ENCODE results near the gene UPK1A. TPM values are rescaled to one million over a fixed set of nuclear protein-coding genes. Genes with fewer than 3 reads are reported as not detected.
A peak's percentile ranks its signal among the peaks of the same experiment; 100 is the strongest.
"Not testable (repeated sequence)": the region's sequence is repeated elsewhere in the genome, so short reads cannot be mapped to it uniquely, and the experiment has no call there.

UPK1A gene
- total RNA-seq, 8 experiments from 2014 or later: 0.38 TPM; not detected in 7

DNA sequence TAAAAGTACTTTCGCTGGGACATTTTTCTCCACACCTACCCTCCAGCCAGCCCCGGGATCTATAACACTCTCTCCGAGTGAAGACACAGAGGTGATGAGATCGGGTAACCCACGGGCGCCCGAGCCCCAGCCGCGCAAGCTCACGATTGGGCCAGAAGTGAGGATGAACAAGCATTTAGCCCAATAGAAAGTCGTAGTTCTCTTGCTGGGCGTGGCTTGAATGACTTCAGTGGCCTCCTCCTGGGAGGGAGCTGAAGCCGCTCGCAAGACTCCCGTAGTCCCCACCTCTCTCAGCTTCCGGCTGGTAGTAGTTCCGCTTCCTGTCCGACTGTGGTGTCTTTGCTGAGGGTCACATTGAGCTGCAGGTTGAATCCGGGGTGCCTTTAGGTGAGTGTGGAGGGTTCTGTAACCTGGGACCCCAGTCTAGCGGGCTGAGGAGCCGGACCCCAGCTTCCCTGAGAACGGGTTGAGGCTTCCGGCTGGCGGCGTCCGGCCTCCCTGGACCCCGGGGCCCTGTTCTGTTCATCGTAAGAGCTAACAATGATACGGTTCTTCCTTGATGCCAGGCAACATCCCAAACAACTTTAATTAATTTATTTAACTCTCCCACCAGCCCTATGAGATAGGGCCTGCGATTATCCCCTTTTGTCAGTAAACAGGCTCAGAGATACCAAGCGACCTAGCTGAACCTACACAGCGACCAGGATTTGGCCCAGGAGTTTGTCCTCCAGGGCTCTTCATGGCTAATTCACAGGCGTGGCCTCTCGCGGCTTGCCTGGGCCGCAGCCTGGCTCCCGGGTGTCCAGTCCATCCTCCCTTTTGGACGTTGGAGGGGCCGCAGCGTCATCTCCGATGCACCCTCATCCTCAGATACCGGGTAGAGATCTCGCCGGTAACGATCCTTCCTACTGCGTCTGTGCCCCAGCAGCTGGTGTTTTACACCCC, 18.0 kb upstream of the UPK1A start, which contains the start of gene COX6B1:
Gene COX6B1, plus strand, starts transcription at position 307 of the 945 bp plus-strand sequence. CDS start 2,921 bp downstream, outside the sequence.
- Histone ChIP-seq H3K4me3 (peak within 1 kb of the TSS; percentile 68 to 93 (median 75)), H3K4me1 (replicated peaks in 1 of 2) (peaks cover 7 to 8% of the 10 kb centered on the region in 2 donors), H3K27ac (peak within 1 kb of the TSS; percentile 53 to 70)
- 0 to 5% (median 0%) methylated on average over 1 to 22 of the region's 46 CpGs for WGBS, 10 experiments
- peak; percentile 60 to 75 (median 67) for ATAC-seq (replicated peaks in 6 of 8)
- in situ Hi-C loops (cut with MboI; ENCODE audit: low pct_unique_long_range_greater_than_20kb in 2 of 9, low sequenced_read_pairs in 9 of 9, unreplicated experiment in 9 of 9): no loop called here

DNA sequence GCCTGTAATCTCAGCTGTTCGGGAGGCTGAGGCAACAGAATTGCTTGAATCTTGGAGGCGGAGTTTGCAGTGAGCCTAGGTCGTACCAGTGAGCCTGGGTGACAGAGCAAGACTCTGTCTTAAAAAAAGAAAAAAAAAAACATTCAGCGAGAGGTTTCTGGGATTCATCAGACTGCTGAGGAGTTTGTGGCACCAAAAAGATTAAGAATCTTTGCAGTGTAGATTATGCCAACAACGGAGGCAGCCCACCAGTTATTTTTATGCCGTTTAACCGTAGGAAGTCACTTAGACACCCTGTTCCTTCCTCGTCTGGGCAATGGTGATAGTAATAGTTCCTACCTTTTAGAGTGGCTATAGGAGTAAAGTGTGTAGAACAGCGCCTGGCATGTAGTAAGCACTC, 15.7 kb upstream of the UPK1A start:
- Histone ChIP-seq H3K27ac (no peak overlapping the region), H3K4me1 (replicated peaks in 1 of 2) (peaks cover 7 to 8% of the 10 kb centered on the region in 2 donors), H3K4me3 (no peak overlapping the region)
- 60 to 100% (median 92%) methylated on average over 1 to 9 of the region's 9 CpGs for WGBS, 10 experiments
- in situ Hi-C loops (cut with MboI; ENCODE audit: low pct_unique_long_range_greater_than_20kb in 2 of 9, low sequenced_read_pairs in 9 of 9, unreplicated experiment in 9 of 9): no loop called here
- ATAC-seq (replicated peaks in 6 of 8): no peak

DNA sequence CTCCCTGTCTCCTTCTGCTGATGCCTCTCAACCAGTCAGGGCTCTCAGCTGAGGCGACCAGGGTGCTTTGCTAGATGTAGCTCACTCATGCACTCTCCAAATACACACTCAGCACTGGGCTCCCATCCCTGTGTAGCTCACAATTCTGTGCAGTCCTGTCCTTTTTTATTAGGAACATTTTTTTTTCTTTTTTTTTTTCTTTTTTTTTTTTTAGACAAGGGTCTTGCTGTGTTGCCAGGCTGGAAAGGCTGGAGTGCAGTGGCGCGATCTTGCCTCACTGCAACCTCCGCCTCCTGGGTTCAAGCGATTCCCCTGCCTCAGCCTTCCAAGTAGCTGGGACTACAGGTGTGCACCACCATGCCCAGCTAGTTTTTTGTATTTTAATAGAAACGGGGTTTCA, 11.5 kb upstream of the UPK1A start:
- in situ Hi-C loops (cut with MboI; ENCODE audit: low pct_unique_long_range_greater_than_20kb in 2 of 9, low sequenced_read_pairs in 9 of 9, unreplicated experiment in 9 of 9); H3K4me1 ChIP-seq (replicated peaks in 1 of 2); H3K4me3 ChIP-seq; H3K27ac ChIP-seq; ATAC-seq (replicated peaks in 6 of 8): not testable (repeated sequence)
- 87 to 100% (median 98%) methylated on average over 2 to 6 of the region's 6 CpGs; no CpG with 5 or more reads in 3 of the 10 experiments for WGBS, 10 experiments

DNA sequence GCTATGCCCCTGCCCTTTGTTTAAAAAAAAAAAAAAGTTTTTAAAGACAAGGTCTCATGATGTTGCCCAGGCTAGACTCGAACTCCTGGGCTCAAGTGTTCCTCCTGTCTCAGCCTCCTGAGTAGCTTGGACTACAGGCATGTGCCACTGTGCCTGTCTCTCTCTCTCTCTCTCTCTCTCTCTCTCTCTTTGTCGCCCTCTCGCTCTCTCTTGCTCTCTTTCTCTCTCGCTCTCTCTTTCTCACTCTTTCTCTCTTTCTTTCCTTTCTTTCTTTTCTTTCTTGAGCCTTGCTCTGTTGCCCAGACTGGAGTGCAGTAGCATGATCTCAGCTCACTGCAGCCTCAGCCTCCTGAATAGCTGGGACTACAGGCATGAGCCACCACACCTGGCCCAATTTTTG, 10.7 kb upstream of the UPK1A start:
- WGBS, 10 experiments: 88 to 100% (median 98%) methylated on average over 1 to 4 of the region's 4 CpGs
- Histone ChIP-seq H3K4me3 (no peak overlapping the region), H3K4me1 (replicated peaks in 1 of 2) (no peaks in the 10 kb centered on the region), H3K27ac (no peak overlapping the region)
- in situ Hi-C loops (cut with MboI; ENCODE audit: low pct_unique_long_range_greater_than_20kb in 2 of 9, low sequenced_read_pairs in 9 of 9, unreplicated experiment in 9 of 9): no loop called here
- ATAC-seq (replicated peaks in 6 of 8): no peak

DNA sequence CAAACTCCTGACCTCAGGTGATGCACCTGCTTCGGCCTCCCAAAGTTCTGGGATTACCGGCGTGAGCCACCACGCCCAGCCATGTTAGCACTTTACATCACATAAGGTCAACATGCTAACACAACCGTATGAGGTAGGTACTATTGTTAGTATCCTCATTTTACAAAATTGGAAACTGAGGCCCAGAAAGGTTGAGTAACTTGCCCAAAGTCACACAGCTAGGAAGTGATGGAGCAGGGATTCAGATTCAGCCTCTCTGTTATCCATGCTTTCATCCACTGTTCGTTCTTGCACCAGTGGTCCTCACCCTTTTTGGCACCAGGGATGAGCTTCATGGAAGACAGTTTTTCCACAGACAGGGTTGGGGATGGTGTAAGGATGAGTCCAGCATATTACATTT, 9.6 kb upstream of the UPK1A start:
- 83 to 100% (median 100%) methylated on average over 1 to 6 of the region's 6 CpGs; no CpG with 5 or more reads in 3 of the 10 experiments for WGBS, 10 experiments
- in situ Hi-C loops (cut with MboI; ENCODE audit: low pct_unique_long_range_greater_than_20kb in 2 of 9, low sequenced_read_pairs in 9 of 9, unreplicated experiment in 9 of 9): no loop called here

DNA sequence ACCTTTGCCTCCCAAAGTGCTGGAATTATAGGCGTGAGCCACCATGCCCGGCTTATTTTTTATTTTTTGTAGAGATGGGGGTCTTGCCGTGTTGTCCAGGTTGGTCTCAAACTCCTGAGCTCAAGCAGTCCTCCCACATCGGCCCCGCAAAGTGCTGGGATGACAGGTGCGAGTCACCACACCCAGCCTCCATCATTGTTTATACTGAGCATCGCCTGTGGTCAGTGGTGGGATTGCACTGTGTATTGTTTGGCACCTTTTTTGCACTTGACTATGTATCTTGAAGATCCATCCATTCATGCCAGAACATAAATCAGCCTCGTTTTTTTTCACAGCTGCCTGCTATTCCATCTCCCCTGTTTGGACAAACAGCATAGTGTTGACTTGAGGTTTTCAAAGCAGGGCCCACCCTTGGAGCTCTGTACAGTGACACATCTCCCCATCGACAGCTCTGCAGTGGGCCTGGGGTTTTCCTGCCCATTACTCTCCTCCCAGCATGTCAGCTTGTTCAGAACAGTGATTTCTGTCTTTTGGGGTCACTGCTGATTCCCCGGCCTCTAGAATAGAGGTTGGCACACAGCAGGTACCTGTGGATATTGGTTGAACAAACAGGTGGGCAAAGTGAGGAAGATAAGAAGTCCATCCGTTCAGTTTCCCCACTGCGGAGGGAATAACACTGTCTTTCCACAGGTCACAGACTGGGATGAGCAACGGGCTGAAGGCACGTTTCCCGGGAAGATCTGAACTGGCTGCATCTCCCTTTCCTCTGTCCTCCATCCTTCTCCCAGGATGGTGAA, 8.2 kb upstream of the UPK1A start:
- ATAC-seq (replicated peaks in 6 of 8): peak in 1 of 8 experiments; percentile 39
- Histone ChIP-seq H3K27ac (no peak overlapping the region), H3K4me1 (replicated peaks in 1 of 2) (no peaks in the 10 kb centered on the region), H3K4me3 (no peak overlapping the region)
- 81 to 100% (median 90%) methylated on average over 2 to 11 of the region's 15 CpGs; no CpG with 5 or more reads in 2 of the 10 experiments for WGBS, 10 experiments
- in situ Hi-C loops (cut with MboI; ENCODE audit: low pct_unique_long_range_greater_than_20kb in 2 of 9, low sequenced_read_pairs in 9 of 9, unreplicated experiment in 9 of 9): no loop called here

More for the DNA sequence above, 9.6 kb upstream of the UPK1A start:
- ATAC-seq (replicated peaks in 6 of 8): no peak
- Histone ChIP-seq H3K4me1 (replicated peaks in 1 of 2) (no peaks in the 10 kb centered on the region), H3K4me3 (no peak overlapping the region), H3K27ac (no peak overlapping the region)

DNA sequence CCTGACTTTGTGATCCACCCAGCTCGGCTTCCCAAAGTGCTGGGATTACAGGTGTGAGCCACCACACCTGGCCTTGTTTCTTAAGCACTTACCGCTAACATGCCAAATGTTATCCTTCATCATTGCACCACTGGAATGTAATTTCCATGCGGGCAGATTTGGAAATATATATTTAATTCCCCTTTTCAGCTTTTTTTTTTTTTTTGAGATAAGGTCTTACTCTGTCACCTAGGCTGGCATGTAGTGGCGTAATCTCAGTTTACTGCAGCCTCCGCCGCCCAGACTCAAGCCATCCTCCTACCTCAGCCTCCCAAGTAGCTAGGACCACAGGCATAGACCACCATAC, 4.3 kb upstream of the UPK1A start:
- WGBS, 10 experiments: 86 to 100% (median 97%) methylated on average over 2 to 5 of the region's 6 CpGs; no CpG with 5 or more reads in 3 of the 10 experiments
- Histone ChIP-seq H3K4me1 (replicated peaks in 1 of 2) (no peaks in the 10 kb centered on the region), H3K4me3 (no peak overlapping the region), H3K27ac (no peak overlapping the region)
- in situ Hi-C loops (cut with MboI; ENCODE audit: low pct_unique_long_range_greater_than_20kb in 2 of 9, low sequenced_read_pairs in 9 of 9, unreplicated experiment in 9 of 9): no loop called here
- no peak for ATAC-seq (replicated peaks in 6 of 8)

DNA sequence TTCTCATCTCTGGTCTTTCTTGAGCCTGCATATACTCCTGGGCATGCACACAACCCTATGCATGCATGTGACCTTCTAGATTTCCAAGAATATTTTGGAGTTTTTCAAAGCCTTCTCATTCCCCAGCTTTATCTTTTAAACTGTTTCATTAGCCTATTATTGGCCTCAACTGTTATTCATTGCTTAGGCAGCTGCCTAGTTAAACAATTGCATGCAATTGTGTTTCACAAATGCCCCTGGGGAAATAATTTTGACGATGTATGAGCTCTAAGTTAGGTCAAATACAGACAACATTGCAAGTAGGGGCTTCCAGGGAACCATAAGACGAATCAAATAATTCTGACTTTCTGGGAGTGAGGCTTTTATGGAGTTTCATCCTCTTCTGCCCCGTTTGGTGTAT, 2.3 kb upstream of the UPK1A start:
- in situ Hi-C loops (cut with MboI; ENCODE audit: low pct_unique_long_range_greater_than_20kb in 2 of 9, low sequenced_read_pairs in 9 of 9, unreplicated experiment in 9 of 9): no loop called here
- no peak for ATAC-seq (replicated peaks in 6 of 8)
- no peak overlapping the region for H3K27ac ChIP-seq
- H3K4me1 ChIP-seq (replicated peaks in 1 of 2): no peaks in the 10 kb centered on the region
- no peak overlapping the region for H3K4me3 ChIP-seq
- 30 to 93% (median 56%) methylated on average over 1 to 3 of the region's 3 CpGs; no CpG with 5 or more reads in 2 of the 10 experiments for WGBS, 10 experiments

DNA sequence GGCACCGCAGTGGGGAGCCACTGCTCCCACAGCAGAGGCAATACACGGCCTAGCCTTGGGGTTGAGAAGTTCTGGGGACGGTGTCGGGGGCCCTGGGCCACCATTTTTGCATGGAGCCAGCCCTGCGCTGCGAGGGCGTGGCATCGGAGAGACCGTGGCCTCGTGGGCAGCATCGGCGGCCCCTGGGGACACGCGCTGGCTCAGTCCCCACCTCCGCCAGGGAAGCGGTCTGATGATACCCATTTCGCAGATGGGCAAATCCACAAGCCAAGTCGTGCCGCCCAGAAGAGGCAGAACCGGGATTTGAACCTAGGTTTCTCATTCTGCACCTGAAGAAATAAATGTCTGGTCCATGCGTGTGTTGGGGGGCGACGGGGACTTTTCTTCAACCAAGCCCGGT, 1.2 kb upstream of the UPK1A start:
- in situ Hi-C loops (cut with MboI; ENCODE audit: low pct_unique_long_range_greater_than_20kb in 2 of 9, low sequenced_read_pairs in 9 of 9, unreplicated experiment in 9 of 9): no loop called here
- no peak overlapping the region for H3K27ac ChIP-seq
- no peak overlapping the region for H3K4me3 ChIP-seq
- ATAC-seq (replicated peaks in 6 of 8): no peak
- no peaks in the 10 kb centered on the region for H3K4me1 ChIP-seq (replicated peaks in 1 of 2)
- 60 to 92% (median 86%) methylated on average over 1 to 10 of the region's 24 CpGs; no CpG with 5 or more reads in 4 of the 10 experiments for WGBS, 10 experiments

DNA sequence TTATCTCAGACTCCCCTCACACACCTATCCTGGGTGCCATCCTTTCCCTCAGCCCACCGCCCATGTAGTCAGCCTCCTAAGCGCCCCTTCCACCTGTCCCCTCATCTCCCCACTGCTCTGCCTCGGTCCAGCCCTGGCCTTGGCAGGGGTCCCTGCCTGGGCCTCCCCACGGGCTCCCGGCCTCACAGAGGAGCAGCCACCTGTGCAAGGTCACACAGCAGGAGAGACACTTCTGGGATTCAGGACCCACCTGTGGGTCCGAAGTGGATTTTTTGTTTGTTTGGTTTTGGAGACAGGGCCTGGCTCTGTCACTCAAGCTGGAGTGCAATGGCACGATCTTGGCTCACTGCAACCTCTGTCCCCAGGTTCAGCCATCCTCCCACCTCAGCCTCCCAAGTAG, 713 bp upstream of the UPK1A start:
- ATAC-seq (replicated peaks in 6 of 8): no peak
- in situ Hi-C loops (cut with MboI; ENCODE audit: low pct_unique_long_range_greater_than_20kb in 2 of 9, low sequenced_read_pairs in 9 of 9, unreplicated experiment in 9 of 9): no loop called here

DNA sequence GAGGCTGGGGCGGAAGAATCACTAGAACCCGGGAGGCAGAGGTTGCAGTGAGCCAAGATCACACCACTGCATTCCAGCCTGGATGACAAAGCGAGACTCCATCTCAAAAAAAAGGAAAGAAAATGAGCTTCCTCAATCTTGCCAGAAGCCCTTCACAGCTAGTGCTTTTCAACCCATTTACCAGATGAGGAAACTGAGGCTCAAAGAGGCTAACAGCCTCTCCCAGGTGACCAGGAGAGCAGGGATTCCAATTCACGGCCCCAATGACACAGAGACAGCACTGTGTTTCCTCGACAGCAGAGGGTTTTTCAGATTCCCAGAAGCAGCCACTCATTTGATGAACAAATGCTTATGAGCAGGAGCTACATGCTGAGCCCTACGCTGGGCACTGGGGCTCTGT, 3.2 kb downstream of the UPK1A start:
- WGBS, 10 experiments: 40 to 74% (median 60%) methylated on average over 1 to 6 of the region's 6 CpGs; no CpG with 5 or more reads in 3 of the 10 experiments
- no peak for ATAC-seq (replicated peaks in 6 of 8)
- Histone ChIP-seq H3K4me3 (no peak overlapping the region), H3K27ac (no peak overlapping the region), H3K4me1 (replicated peaks in 1 of 2) (no peaks in the 10 kb centered on the region)
- in situ Hi-C loops (cut with MboI; ENCODE audit: low pct_unique_long_range_greater_than_20kb in 2 of 9, low sequenced_read_pairs in 9 of 9, unreplicated experiment in 9 of 9): no loop called here

More for the DNA sequence above, 713 bp upstream of the UPK1A start:
- Histone ChIP-seq H3K4me3 (no peak overlapping the region), H3K27ac (no peak overlapping the region), H3K4me1 (replicated peaks in 1 of 2) (no peaks in the 10 kb centered on the region)
- 67 to 87% (median 73%) methylated on average over 1 to 4 of the region's 7 CpGs; no CpG with 5 or more reads in 6 of the 10 experiments for WGBS, 10 experiments

DNA sequence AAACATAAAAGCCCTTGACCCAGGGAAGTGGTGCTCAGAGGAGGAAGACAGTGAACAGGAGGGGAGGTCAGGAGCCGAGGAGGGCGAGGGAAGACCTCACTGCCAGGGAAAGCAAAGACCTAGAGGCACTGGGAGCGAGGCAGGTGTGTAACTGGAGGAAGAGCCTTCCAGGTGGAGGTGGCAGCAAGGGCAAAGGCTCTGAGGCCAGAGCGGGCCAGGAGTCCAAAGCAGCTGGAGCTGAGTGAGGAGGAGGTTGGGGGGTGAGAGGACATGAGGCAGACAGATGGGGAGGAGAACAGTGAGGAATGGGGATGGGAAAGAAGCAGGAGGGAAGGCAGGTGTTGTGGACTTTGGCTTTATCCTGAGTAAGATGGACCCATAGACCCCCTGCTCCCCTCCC, 3.7 kb downstream of the UPK1A start:
- no peak for ATAC-seq (replicated peaks in 6 of 8)
- WGBS, 10 experiments: 17 to 67% (median 50%) methylated on average over 1 to 2 of the region's 4 CpGs; no CpG with 5 or more reads in 5 of the 10 experiments
- no peak overlapping the region for H3K27ac ChIP-seq
- H3K4me3 ChIP-seq: no peak overlapping the region
- H3K4me1 ChIP-seq (replicated peaks in 1 of 2): no peaks in the 10 kb centered on the region
- in situ Hi-C loops (cut with MboI; ENCODE audit: low pct_unique_long_range_greater_than_20kb in 2 of 9, low sequenced_read_pairs in 9 of 9, unreplicated experiment in 9 of 9): no loop called here

DNA sequence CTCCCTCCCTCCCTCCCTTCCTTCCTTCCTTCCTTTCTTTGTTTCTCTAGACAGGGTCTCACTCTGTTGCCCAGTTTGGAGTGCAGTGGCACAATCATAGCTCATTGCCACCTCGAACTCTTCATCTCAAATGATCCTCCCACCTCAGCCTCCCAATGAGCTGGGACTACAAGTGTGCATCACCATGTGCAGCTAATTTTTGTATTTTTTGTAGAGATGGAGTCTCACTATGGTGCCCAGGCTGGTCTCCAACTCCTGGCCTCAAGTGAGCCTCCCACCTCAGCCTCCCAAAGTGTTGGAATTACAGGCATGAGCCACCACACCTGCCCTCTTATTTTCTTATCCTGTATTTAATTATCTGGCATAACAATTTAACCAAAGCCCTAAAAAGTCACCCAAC, 4.4 kb downstream of the UPK1A start:
- no peaks in the 10 kb centered on the region for H3K4me1 ChIP-seq (replicated peaks in 1 of 2)
- 80% methylated on average over 1 of the region's 1 CpG; no CpG with 5 or more reads in 8 of the 10 experiments for WGBS, 10 experiments
- no peak overlapping the region for H3K27ac ChIP-seq
- no peak for ATAC-seq (replicated peaks in 6 of 8)
- H3K4me3 ChIP-seq: no peak overlapping the region
- in situ Hi-C loops (cut with MboI; ENCODE audit: low pct_unique_long_range_greater_than_20kb in 2 of 9, low sequenced_read_pairs in 9 of 9, unreplicated experiment in 9 of 9): no loop called here
